OCI-LY1 (cell line): Measurements from ENCODE around the gene CDK10.

Experiments used
- EZH2 ChIP-seq: fragments of 200-600 bp; sonication (generic), shearing (Covaris generic); IDR thresholded peaks from 2 replicates; pipeline ENCODE4 v1.8.0; 2017; ENCODE audit warnings: borderline replicate concordance, mixed run types, mild to moderate bottlenecking, antibody characterized with exemption, low read length, moderate library complexity, mixed read lengths
- TF ChIP-seq, protein P1 (sequence below): fragments of 200-600 bp; sonication (generic), shearing (Covaris generic); IDR thresholded peaks from 2 replicates; pipeline ENCODE4 v1.5.1; 2017; ENCODE audit warnings: mild to moderate bottlenecking, antibody characterized with exemption, low read length, moderate library complexity, mixed read lengths

DNA sequence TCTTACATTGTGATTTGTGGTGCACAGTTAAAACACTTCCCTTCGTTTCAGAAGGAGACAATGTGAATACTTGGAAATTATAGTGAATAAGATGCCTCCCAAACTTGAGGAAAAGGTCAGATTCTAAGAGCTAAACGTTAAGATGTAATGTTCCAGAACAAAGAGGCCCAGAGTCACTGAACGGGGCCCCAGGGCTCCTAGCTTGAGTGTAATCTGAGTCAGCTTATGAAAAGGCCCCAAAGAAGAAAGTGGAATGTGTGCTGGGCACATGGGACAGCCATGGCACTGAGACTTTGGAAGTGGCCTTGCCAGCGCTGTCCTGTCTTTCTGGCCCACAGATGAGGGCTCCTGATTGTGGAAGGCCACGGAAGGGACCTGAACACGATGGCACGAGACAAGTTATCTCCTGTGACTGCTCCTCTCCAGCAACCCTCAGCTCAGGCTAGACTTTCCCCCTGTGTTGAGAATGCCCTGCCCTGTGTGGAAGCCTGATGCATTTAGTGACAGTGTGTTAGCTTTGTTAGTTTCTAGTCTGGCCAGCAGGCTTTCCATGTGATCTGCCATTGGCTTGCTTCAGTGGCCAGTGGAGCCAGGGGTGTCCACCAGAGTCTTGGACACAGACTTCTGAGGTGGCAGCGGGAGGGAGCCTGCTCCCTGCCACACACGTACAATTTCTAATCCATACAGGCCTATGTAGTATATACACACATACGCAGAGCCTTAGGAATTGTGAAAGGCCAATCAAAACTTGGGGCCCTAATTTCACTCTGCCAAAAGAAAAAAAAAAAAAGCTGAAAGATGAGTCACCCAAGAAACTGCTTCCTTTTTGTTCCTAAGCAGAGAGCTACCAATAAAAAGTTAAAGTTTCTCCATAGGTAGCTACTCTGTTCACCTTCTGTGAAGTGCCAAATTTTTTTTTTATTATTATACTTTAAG is 15.7 kb upstream of the CDK10 start:
- TF ChIP-seq, protein P1, sequence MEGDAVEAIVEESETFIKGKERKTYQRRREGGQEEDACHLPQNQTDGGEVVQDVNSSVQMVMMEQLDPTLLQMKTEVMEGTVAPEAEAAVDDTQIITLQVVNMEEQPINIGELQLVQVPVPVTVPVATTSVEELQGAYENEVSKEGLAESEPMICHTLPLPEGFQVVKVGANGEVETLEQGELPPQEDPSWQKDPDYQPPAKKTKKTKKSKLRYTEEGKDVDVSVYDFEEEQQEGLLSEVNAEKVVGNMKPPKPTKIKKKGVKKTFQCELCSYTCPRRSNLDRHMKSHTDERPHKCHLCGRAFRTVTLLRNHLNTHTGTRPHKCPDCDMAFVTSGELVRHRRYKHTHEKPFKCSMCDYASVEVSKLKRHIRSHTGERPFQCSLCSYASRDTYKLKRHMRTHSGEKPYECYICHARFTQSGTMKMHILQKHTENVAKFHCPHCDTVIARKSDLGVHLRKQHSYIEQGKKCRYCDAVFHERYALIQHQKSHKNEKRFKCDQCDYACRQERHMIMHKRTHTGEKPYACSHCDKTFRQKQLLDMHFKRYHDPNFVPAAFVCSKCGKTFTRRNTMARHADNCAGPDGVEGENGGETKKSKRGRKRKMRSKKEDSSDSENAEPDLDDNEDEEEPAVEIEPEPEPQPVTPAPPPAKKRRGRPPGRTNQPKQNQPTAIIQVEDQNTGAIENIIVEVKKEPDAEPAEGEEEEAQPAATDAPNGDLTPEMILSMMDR, result no peak
- TF ChIP-seq EZH2, result no peak
